HEK293 (cell line): ENCODE data around the gene NXN.

Experiments used
- EGR2 ChIP-seq: fragments of 450-650 bp; formaldehyde crosslinking; IDR thresholded peaks from 2 replicates; pipeline ENCODE4 v1.5.1; 2016; ENCODE audit warnings: low read depth, missing biosample characterization, missing genetic modification characterization
- ELK4 ChIP-seq: IDR thresholded peaks from 2 replicates; pipeline ENCODE4 v1.6.1; 2011; ENCODE audit warnings: mild to moderate bottlenecking, low read depth, low read length, borderline replicate concordance
- GFI1B ChIP-seq: fragments of 450-650 bp; formaldehyde crosslinking; IDR thresholded peaks from 2 replicates; pipeline ENCODE4 v1.5.1; 2016; ENCODE audit warnings: missing biosample characterization, missing genetic modification characterization
- OVOL3 ChIP-seq: fragments of 450-650 bp; formaldehyde crosslinking; IDR thresholded peaks from 2 replicates; pipeline ENCODE4 v1.5.1; 2016; ENCODE audit warnings: missing biosample characterization, missing genetic modification characterization
- REPIN1 ChIP-seq: fragments of 450-650 bp; formaldehyde crosslinking; IDR thresholded peaks from 2 replicates; pipeline ENCODE4 v1.5.1; 2017; ENCODE audit warnings: missing biosample characterization, missing genetic modification characterization, low read depth
- SP2 ChIP-seq: fragments of 450-650 bp; formaldehyde crosslinking; IDR thresholded peaks from 2 replicates; pipeline ENCODE4 v1.5.1; 2016; ENCODE audit warnings: missing biosample characterization, missing genetic modification characterization
- TRIM28 ChIP-seq: IDR thresholded peaks from 2 replicates; pipeline ENCODE4 v1.6.1; 2011; ENCODE audit warnings: low read length, control low read depth, borderline replicate concordance
- WT1 ChIP-seq: fragments of 450-650 bp; formaldehyde crosslinking; IDR thresholded peaks from 2 replicates; pipeline ENCODE4 v1.5.1; 2016; ENCODE audit warnings: missing biosample characterization, missing genetic modification characterization
- ZBTB21 ChIP-seq: fragments of 450-650 bp; formaldehyde crosslinking; IDR thresholded peaks from 2 replicates; pipeline ENCODE4 v1.5.1; 2017; ENCODE audit warnings: missing biosample characterization, missing genetic modification characterization
- ZFP69B ChIP-seq: fragments of 450-650 bp; formaldehyde crosslinking; IDR thresholded peaks from 2 replicates; pipeline ENCODE4 v1.5.1; 2016; ENCODE audit warnings: missing biosample characterization, missing genetic modification characterization
- ZNF132 ChIP-seq: fragments of 450-650 bp; formaldehyde crosslinking; IDR thresholded peaks from 2 replicates; pipeline ENCODE4 v1.5.1; 2017; ENCODE audit warnings: missing biosample characterization, missing genetic modification characterization, borderline replicate concordance
- ZNF140 ChIP-seq: fragments of 450-650 bp; formaldehyde crosslinking; IDR thresholded peaks from 2 replicates; pipeline ENCODE4 v1.5.1; 2016; ENCODE audit warnings: missing biosample characterization, missing genetic modification characterization
- ZNF148 ChIP-seq: fragments of 450-650 bp; formaldehyde crosslinking; IDR thresholded peaks from 2 replicates; pipeline ENCODE4 v1.5.0; 2017; ENCODE audit warnings: missing biosample characterization, missing genetic modification characterization, borderline replicate concordance
- ZNF169 ChIP-seq: fragments of 450-650 bp; formaldehyde crosslinking; IDR thresholded peaks from 2 replicates; pipeline ENCODE4 v1.5.1; 2016; ENCODE audit warnings: missing biosample characterization, missing genetic modification characterization
- ZNF248 ChIP-seq: fragments of 450-650 bp; formaldehyde crosslinking; IDR thresholded peaks from 2 replicates; pipeline ENCODE4 v1.5.1; 2017; ENCODE audit warnings: missing biosample characterization, missing genetic modification characterization
- ZNF335 ChIP-seq: fragments of 450-650 bp; formaldehyde crosslinking; conservative IDR thresholded peaks from 2 replicates; pipeline ENCODE4 v1.5.1; 2016; ENCODE audit warnings: missing biosample characterization, missing genetic modification characterization
- ZNF354C ChIP-seq: fragments of 450-650 bp; formaldehyde crosslinking; IDR thresholded peaks from 2 replicates; pipeline ENCODE4 v1.5.1; 2016; ENCODE audit warnings: missing biosample characterization, missing genetic modification characterization, low read depth, borderline replicate concordance
- ZNF37A ChIP-seq: fragments of 450-650 bp; IDR thresholded peaks from 2 replicates; pipeline ENCODE4 v1.5.1; 2018; ENCODE audit warnings: missing biosample characterization, missing genetic modification characterization
- ZNF488 ChIP-seq: fragments of 450-650 bp; formaldehyde crosslinking; IDR thresholded peaks from 2 replicates; pipeline ENCODE4 v1.5.1; 2016; ENCODE audit warnings: missing biosample characterization, missing genetic modification characterization
- ZNF521 ChIP-seq: fragments of 450-650 bp; formaldehyde crosslinking; IDR thresholded peaks from 2 replicates; pipeline ENCODE4 v1.5.1; 2017; ENCODE audit warnings: missing biosample characterization, mild to moderate bottlenecking, missing genetic modification characterization
- ZNF544 ChIP-seq: fragments of 450-650 bp; formaldehyde crosslinking; IDR thresholded peaks from 2 replicates; pipeline ENCODE4 v1.5.0; 2017; ENCODE audit warnings: missing biosample characterization, missing genetic modification characterization
- ZNF558 ChIP-seq: fragments of 450-650 bp; formaldehyde crosslinking; IDR thresholded peaks from 2 replicates; pipeline ENCODE4 v1.5.1; 2016; ENCODE audit warnings: missing biosample characterization, missing genetic modification characterization
- ZNF629 ChIP-seq: fragments of 450-650 bp; formaldehyde crosslinking; IDR thresholded peaks from 2 replicates; pipeline ENCODE4 v1.5.1; 2017; ENCODE audit warnings: missing biosample characterization, missing genetic modification characterization
- ZNF660 ChIP-seq: fragments of 450-650 bp; IDR thresholded peaks from 2 replicates; pipeline ENCODE4 v1.5.1; 2018; ENCODE audit warnings: missing biosample characterization, mild to moderate bottlenecking, missing genetic modification characterization
- ZNF704 ChIP-seq: fragments of 450-650 bp; formaldehyde crosslinking; IDR thresholded peaks from 2 replicates; pipeline ENCODE4 v1.5.1; 2016; ENCODE audit warnings: missing biosample characterization, missing genetic modification characterization
- ZNF707 ChIP-seq: fragments of 450-650 bp; formaldehyde crosslinking; IDR thresholded peaks from 2 replicates; pipeline ENCODE4 v1.5.1; 2016; ENCODE audit warnings: missing biosample characterization, missing genetic modification characterization
- ZNF76 ChIP-seq: fragments of 450-650 bp; formaldehyde crosslinking; IDR thresholded peaks from 2 replicates; pipeline ENCODE4; 2016; ENCODE audit warnings: low read depth, missing biosample characterization, missing genetic modification characterization, borderline replicate concordance
- ZSCAN16 ChIP-seq: fragments of 450-650 bp; formaldehyde crosslinking; IDR thresholded peaks from 2 replicates; pipeline ENCODE4 v1.5.1; 2016; ENCODE audit warnings: missing biosample characterization, missing genetic modification characterization
- TF ChIP-seq, protein P1 (sequence below): fragments of 450-650 bp; formaldehyde crosslinking; IDR thresholded peaks from 2 replicates; pipeline ENCODE4 v1.5.1; 2016; ENCODE audit warnings: missing biosample characterization, missing genetic modification characterization
- TF ChIP-seq, protein P2 (sequence below): fragments of 450-650 bp; formaldehyde crosslinking; IDR thresholded peaks from 2 replicates; pipeline ENCODE4 v1.5.1; 2016; ENCODE audit warnings: missing biosample characterization, missing genetic modification characterization, borderline replicate concordance

The NXN gene

DNA sequence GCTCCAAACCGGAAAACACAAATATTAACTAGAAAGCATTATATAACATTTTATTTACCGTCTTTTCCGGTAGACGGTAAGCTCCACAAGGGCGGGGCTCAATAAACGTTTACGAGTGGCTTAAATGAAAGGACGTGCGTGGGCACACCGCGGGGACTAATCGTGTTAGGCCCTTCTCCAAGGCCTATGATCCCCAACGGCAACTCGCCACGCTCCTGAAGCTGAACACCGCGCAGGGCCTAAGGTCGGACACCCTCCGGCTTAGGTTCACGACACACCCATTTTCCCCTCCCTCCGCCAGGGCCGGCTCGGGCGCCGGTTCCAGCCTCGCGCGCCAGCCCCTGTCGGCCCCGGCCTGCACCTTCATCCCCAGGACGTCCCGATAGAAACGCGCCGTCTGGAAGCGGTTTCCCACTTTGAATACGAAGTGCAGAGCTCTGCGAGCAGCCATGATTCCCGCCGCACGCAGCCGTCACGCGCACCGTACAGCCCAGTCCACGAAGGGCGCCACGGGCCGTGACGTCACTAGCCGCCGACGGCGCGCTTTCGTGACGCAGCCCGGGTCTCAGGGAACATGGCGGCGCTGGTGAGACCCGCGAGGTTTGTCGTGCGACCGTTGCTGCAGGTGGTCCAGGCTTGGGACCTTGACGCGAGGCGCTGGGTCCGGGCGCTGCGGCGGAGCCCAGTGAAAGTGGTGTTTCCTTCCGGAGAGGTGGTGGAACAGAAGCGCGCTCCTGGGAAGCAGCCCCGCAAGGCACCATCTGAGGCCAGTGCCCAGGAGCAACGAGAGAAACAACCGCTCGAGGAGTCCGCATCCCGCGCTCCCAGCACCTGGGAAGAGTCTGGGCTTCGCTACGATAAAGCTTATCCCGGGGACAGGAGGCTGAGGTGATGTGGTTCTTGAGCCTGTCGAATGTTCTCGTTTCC lies 197.5 kb downstream of the NXN start, which contains the start of the genes GLOD4 and MRM3 (continued):
- TF ChIP-seq, protein P1, sequence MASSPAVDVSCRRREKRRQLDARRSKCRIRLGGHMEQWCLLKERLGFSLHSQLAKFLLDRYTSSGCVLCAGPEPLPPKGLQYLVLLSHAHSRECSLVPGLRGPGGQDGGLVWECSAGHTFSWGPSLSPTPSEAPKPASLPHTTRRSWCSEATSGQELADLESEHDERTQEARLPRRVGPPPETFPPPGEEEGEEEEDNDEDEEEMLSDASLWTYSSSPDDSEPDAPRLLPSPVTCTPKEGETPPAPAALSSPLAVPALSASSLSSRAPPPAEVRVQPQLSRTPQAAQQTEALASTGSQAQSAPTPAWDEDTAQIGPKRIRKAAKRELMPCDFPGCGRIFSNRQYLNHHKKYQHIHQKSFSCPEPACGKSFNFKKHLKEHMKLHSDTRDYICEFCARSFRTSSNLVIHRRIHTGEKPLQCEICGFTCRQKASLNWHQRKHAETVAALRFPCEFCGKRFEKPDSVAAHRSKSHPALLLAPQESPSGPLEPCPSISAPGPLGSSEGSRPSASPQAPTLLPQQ (tag by site-specific recombination) = peak; percentile 84
- TF ChIP-seq WT1 (tag by site-specific recombination) = peak; percentile 46; the same call in 1 of the 2 replicates
- no peak for TF ChIP-seq ZNF148 (tag by site-specific recombination)
- TF ChIP-seq EGR2 (tag by site-specific recombination) = no peak
- TF ChIP-seq ZNF558 (tag by site-specific recombination) = no peak
- TF ChIP-seq ZNF132 (tag by site-specific recombination) = no peak
- no peak for TF ChIP-seq ZNF521 (tag by site-specific recombination)
- TF ChIP-seq ZSCAN16 (tag by site-specific recombination) = 0 out of 2 replicates have a peak, but pooled peaks have one; percentile 17
- TF ChIP-seq ZNF704 (tag by site-specific recombination) = no peak; the same call in 1 of the 2 replicates
- peak; percentile 99 for TF ChIP-seq ZNF629 (tag by site-specific recombination)
- TF ChIP-seq REPIN1 (tag by site-specific recombination) = 0 out of 2 replicates have a peak, but pooled peaks have one; percentile 21
- TF ChIP-seq, protein P2, sequence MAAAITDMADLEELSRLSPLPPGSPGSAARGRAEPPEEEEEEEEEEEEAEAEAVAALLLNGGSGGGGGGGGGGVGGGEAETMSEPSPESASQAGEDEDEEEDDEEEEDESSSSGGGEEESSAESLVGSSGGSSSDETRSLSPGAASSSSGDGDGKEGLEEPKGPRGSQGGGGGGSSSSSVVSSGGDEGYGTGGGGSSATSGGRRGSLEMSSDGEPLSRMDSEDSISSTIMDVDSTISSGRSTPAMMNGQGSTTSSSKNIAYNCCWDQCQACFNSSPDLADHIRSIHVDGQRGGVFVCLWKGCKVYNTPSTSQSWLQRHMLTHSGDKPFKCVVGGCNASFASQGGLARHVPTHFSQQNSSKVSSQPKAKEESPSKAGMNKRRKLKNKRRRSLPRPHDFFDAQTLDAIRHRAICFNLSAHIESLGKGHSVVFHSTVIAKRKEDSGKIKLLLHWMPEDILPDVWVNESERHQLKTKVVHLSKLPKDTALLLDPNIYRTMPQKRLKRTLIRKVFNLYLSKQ (tag by site-specific recombination) = 0 out of 2 replicates have a peak, but pooled peaks have one; percentile 46
- TF ChIP-seq ZFP69B (tag by site-specific recombination) = 0 out of 2 replicates have a peak, but pooled peaks have one; percentile 15
- no peak for TF ChIP-seq ZNF140 (tag by site-specific recombination)
- TF ChIP-seq ZNF707 (tag by site-specific recombination) = no peak
- peak; percentile 93 for TF ChIP-seq ZNF76 (tag by site-specific recombination)
- no peak for TF ChIP-seq ZNF544
- no peak for TF ChIP-seq GFI1B (tag by site-specific recombination)
- peak; percentile 67 for TF ChIP-seq ZNF660 (tag by site-specific recombination)
- TF ChIP-seq ZNF248 = no peak
- no peak for TF ChIP-seq ZNF37A (tag by site-specific recombination)
- TF ChIP-seq OVOL3 (tag by site-specific recombination) = 0 out of 2 replicates have a peak, but pooled peaks have one; percentile 21
- peak; percentile 67 for TF ChIP-seq SP2 (tag by site-specific recombination)
- peak; percentile 99 for TF ChIP-seq ZBTB21 (tag by site-specific recombination)
- no peak for TF ChIP-seq ZNF354C (tag by site-specific recombination)
- no peak for TF ChIP-seq ELK4
- TF ChIP-seq TRIM28 = peak; percentile 75; the same call in 1 of the 2 replicates
- no peak for TF ChIP-seq ZNF169 (tag by site-specific recombination)
- no peak for TF ChIP-seq ZNF488 (tag by site-specific recombination)
- peak; percentile 98 for TF ChIP-seq ZNF335 (tag by site-specific recombination)
